Measurements from ENCODE around the gene HDAC11.
A peak's percentile ranks its signal among the peaks of the same experiment; 100 is the strongest.

HDAC11 gene

GRCh38 chr3:13460341-13460736 is 19.8 kb upstream of the HDAC11 start:
- Histone ChIP-seq H3K27me3 (ENCODE audit: low read depth) (no peaks in the 10 kb centered on the region), H3K4me3 (no peak overlapping the region), H3K4me1 (peaks cover 14% of the 10 kb centered on the region), H3K36me3 (replicated peaks) (no peaks in the 10 kb centered on the region), H3K9me3 (no peaks in the 10 kb centered on the region)
- no peak for DNase-seq (ENCODE audit: low spot score in 2 of 2)
- in situ Hi-C loops (cut with MboI; ENCODE audit: low sequenced_read_pairs): loop anchor here (25.0 kb wide), 1 partner anchor 373 kb away; no protein-coding TSS in a partner anchor

- Histone ChIP-seq H3K27me3 (ENCODE audit: low read depth) (no peaks in the 10 kb centered on the region), H3K36me3 (replicated peaks) (no peaks in the 10 kb centered on the region), H3K4me3 (no peak overlapping the region), H3K4me1 (peaks cover 4% of the 10 kb centered on the region), H3K9me3 (no peaks in the 10 kb centered on the region)
- in situ Hi-C loops (cut with MboI; ENCODE audit: low sequenced_read_pairs): loop anchor here (25.0 kb wide), 1 partner anchor 374 kb away; no protein-coding TSS in a partner anchor
- DNase-seq (ENCODE audit: low spot score in 2 of 2): peak; percentile 84 to 96
Measured at GRCh38 chr3:13461169-13462124, 18.7 kb upstream of the HDAC11 start.

- in situ Hi-C loops (cut with MboI; ENCODE audit: low sequenced_read_pairs): loop anchor here (25.0 kb wide), 1 partner anchor 375 kb away; no protein-coding TSS in a partner anchor
- H3K9me3 ChIP-seq: no peaks in the 10 kb centered on the region
- DNase-seq (ENCODE audit: low spot score in 2 of 2): no peak
- H3K36me3 ChIP-seq (replicated peaks): no peaks in the 10 kb centered on the region
- no peak overlapping the region for H3K4me3 ChIP-seq
- H3K4me1 ChIP-seq: peaks cover 4% of the 10 kb centered on the region
- no peaks in the 10 kb centered on the region for H3K27me3 ChIP-seq (ENCODE audit: low read depth)
Measured at GRCh38 chr3:13462125-13462629, 17.9 kb upstream of the HDAC11 start.

GRCh38 chr3:13462822-13463221 is 17.3 kb upstream of the HDAC11 start:
- Histone ChIP-seq H3K9me3 (no peaks in the 10 kb centered on the region), H3K4me3 (no peak overlapping the region), H3K36me3 (replicated peaks) (no peaks in the 10 kb centered on the region), H3K4me1 (peaks cover 4% of the 10 kb centered on the region), H3K27me3 (ENCODE audit: low read depth) (no peaks in the 10 kb centered on the region)
- in situ Hi-C loops (cut with MboI; ENCODE audit: low sequenced_read_pairs): loop anchor here (25.0 kb wide), 1 partner anchor 376 kb away; no protein-coding TSS in a partner anchor
- no peak for DNase-seq (ENCODE audit: low spot score in 2 of 2)

- Histone ChIP-seq H3K9me3 (no peaks in the 10 kb centered on the region), H3K27me3 (ENCODE audit: low read depth) (no peaks in the 10 kb centered on the region), H3K4me1 (peaks cover 4% of the 10 kb centered on the region), H3K36me3 (replicated peaks) (no peaks in the 10 kb centered on the region), H3K4me3 (no peak overlapping the region)
- in situ Hi-C loops (cut with MboI; ENCODE audit: low sequenced_read_pairs): loop anchor here (25.0 kb wide), 1 partner anchor 377 kb away; no protein-coding TSS in a partner anchor
- DNase-seq (ENCODE audit: low spot score in 2 of 2): no peak
Measured at GRCh38 chr3:13463618-13464400, 16.3 kb upstream of the HDAC11 start.

GRCh38 chr3:13465236-13465873 is 14.8 kb upstream of the HDAC11 start:
- in situ Hi-C loops (cut with MboI; ENCODE audit: low sequenced_read_pairs): loop anchor here (25.0 kb wide), 1 partner anchor 378 kb away; no protein-coding TSS in a partner anchor
- Histone ChIP-seq H3K9me3 (no peaks in the 10 kb centered on the region), H3K4me3 (no peak overlapping the region), H3K36me3 (replicated peaks) (no peaks in the 10 kb centered on the region), H3K4me1 (peaks cover 4% of the 10 kb centered on the region), H3K27me3 (ENCODE audit: low read depth) (no peaks in the 10 kb centered on the region)
- DNase-seq (ENCODE audit: low spot score in 2 of 2): no peak

GRCh38 chr3:13466781-13467180 is 13.3 kb upstream of the HDAC11 start:
- Histone ChIP-seq H3K4me1 (no peaks in the 10 kb centered on the region), H3K36me3 (replicated peaks) (no peaks in the 10 kb centered on the region), H3K27me3 (ENCODE audit: low read depth) (no peaks in the 10 kb centered on the region), H3K9me3 (no peaks in the 10 kb centered on the region), H3K4me3 (no peak overlapping the region)
- no peak for DNase-seq (ENCODE audit: low spot score in 2 of 2)
- in situ Hi-C loops (cut with MboI; ENCODE audit: low sequenced_read_pairs): loop anchor here (25.0 kb wide), 1 partner anchor 379 kb away; no protein-coding TSS in a partner anchor

- H3K4me1 ChIP-seq: no peaks in the 10 kb centered on the region
- DNase-seq (ENCODE audit: low spot score in 2 of 2): no peak
- in situ Hi-C loops (cut with MboI; ENCODE audit: low sequenced_read_pairs): loop anchor here (25.0 kb wide), 1 partner anchor 384 kb away; no protein-coding TSS in a partner anchor
- no peak overlapping the region for H3K4me3 ChIP-seq
- H3K36me3 ChIP-seq (replicated peaks): no peaks in the 10 kb centered on the region
- H3K9me3 ChIP-seq: no peaks in the 10 kb centered on the region
- no peaks in the 10 kb centered on the region for H3K27me3 ChIP-seq (ENCODE audit: low read depth)
Measured at GRCh38 chr3:13470894-13471574, 9.1 kb upstream of the HDAC11 start.

- Histone ChIP-seq H3K36me3 (replicated peaks) (no peaks in the 10 kb centered on the region), H3K27me3 (ENCODE audit: low read depth) (no peaks in the 10 kb centered on the region), H3K4me1 (no peaks in the 10 kb centered on the region), H3K4me3 (no peak overlapping the region), H3K9me3 (no peaks in the 10 kb centered on the region)
- in situ Hi-C loops (cut with MboI; ENCODE audit: low sequenced_read_pairs): loop anchor here (25.0 kb wide), 1 partner anchor 385 kb away; no protein-coding TSS in a partner anchor
- no peak for DNase-seq (ENCODE audit: low spot score in 2 of 2)
Measured at GRCh38 chr3:13472286-13472685, 7.8 kb upstream of the HDAC11 start.

GRCh38 chr3:13473020-13473419 is 7.1 kb upstream of the HDAC11 start:
- DNase-seq (ENCODE audit: low spot score in 2 of 2): no peak
- H3K4me3 ChIP-seq: no peak overlapping the region
- in situ Hi-C loops (cut with MboI; ENCODE audit: low sequenced_read_pairs): loop anchor here (25.0 kb wide), 1 partner anchor 386 kb away; no protein-coding TSS in a partner anchor
- no peaks in the 10 kb centered on the region for H3K9me3 ChIP-seq
- no peaks in the 10 kb centered on the region for H3K27me3 ChIP-seq (ENCODE audit: low read depth)
- H3K36me3 ChIP-seq (replicated peaks): no peaks in the 10 kb centered on the region
- peaks cover 5% of the 10 kb centered on the region for H3K4me1 ChIP-seq

- peaks cover 12% of the 10 kb centered on the region for H3K4me1 ChIP-seq
- H3K9me3 ChIP-seq: no peaks in the 10 kb centered on the region
- in situ Hi-C loops (cut with MboI; ENCODE audit: low sequenced_read_pairs): loop anchor here (25.0 kb wide), 1 partner anchor 387 kb away; no protein-coding TSS in a partner anchor
- no peaks in the 10 kb centered on the region for H3K27me3 ChIP-seq (ENCODE audit: low read depth)
- H3K4me3 ChIP-seq: no peak overlapping the region
- DNase-seq (ENCODE audit: low spot score in 2 of 2): no peak
- H3K36me3 ChIP-seq (replicated peaks): no peaks in the 10 kb centered on the region
Measured at GRCh38 chr3:13474021-13474420, 6.1 kb upstream of the HDAC11 start.

GRCh38 chr3:13474776-13475303 is 5.3 kb upstream of the HDAC11 start:
- peaks cover 18% of the 10 kb centered on the region for H3K4me1 ChIP-seq
- no peaks in the 10 kb centered on the region for H3K9me3 ChIP-seq
- H3K4me3 ChIP-seq: no peak overlapping the region
- in situ Hi-C loops (cut with MboI; ENCODE audit: low sequenced_read_pairs): loop anchor here (25.0 kb wide), 1 partner anchor 388 kb away; no protein-coding TSS in a partner anchor
- H3K27me3 ChIP-seq (ENCODE audit: low read depth): no peaks in the 10 kb centered on the region
- no peak for DNase-seq (ENCODE audit: low spot score in 2 of 2)
- H3K36me3 ChIP-seq (replicated peaks): no peaks in the 10 kb centered on the region
